GM19240 (cell line): ENCODE measurements around the gene KRT3.

ENCODE experiments used
- DNase-seq: peaks from one replicate; pipeline ENCODE4 v3.0.0; 2011; ENCODE audit warnings: low spot score; ENCODE audit not compliant: insufficient read length

KRT3 gene

DNA sequence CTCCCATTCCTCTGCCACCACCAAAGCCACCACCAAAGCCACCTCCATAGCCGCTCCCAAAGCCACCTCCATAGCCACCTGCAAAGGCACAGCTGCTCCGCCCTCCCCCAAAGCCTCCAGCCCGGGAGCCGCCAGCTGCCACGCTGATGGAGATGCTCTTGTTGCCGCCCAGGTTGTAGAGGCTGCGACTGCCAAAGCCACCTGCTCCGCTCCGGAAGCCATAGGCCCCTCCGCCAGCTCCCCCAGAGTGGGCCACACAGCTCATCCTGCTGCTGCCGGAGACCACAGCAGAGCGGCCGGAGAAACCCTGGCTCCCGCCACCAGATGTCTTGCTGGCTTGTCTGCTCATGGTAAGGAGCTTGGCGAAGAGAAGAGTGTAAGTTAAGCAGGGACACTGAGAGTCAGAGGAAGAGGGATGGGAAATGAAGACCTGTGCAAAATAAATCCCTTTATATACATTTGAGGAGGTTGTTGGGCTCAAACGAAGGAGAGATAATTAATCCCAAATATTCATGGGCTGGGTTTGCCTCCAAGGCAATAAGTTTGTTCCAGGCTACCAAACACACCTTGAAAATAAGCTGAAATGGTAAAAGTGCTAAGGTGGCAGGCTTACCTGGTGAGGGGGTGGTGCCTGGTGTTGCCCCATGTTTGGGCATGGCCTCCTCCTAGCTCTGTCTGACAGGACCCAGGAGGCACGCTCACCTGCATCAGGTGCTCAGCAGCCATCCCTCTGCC, at the start of gene KRT3:
KRT3 (minus strand) TSS at position 424 of the 735 bp plus-strand sequence; CDS start at position 349, 75 bp downstream.
- DNase-seq = no peak

DNA sequence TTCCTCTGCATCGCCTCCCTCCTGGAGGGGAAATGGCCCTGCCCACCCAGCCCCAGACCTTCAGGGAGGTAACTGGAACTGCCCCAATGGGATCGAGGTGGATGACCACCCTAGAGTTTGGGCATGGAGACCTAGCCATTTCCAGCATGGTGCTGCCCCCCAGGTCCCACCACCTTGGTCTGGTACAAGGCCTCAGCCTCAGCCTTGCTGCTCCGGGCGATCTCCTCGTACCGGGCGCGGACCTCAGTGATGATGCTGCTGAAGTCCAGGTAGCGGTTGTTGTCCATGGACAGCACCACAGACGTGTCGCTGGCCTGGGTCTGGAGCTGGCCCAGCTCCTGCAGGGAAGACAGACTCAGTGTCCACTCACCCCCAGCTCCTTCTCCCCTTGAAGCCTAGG, 48.5 kb upstream of the KRT3 start:
- DNase-seq = no peak

DNA sequence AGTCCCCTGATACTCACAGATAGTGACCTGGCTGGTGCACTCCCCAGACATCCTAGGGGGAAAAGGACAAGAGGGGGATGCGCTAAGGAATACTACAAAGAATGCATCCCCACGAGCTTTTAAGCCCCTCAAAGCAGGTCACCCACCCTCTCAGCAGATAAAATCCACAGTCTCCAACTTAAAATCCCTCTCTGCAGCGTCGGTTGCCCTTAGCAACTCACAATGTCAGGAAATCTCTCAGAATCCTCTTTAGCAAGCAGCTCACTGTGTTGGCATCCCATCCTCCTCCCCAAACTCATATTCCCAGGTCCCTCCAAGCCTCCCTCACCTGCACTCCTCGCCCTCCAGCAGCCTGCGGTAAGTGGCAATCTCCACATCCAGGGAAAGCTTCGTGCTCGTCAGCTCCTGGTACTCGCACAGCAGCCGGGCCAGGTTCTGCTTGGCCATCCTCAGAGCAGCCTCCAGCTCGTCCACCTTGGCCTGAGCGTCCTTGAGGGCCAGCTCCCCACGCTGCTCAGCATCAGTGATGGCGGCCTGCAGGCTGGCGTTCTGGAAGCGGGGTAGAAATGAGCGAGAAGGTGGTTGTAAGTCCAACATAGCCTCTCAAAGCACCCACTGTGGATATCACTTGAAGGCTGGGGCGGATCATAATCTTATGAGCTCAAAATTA, 43.7 kb upstream of the KRT3 start:
- DNase-seq = no peak

DNA sequence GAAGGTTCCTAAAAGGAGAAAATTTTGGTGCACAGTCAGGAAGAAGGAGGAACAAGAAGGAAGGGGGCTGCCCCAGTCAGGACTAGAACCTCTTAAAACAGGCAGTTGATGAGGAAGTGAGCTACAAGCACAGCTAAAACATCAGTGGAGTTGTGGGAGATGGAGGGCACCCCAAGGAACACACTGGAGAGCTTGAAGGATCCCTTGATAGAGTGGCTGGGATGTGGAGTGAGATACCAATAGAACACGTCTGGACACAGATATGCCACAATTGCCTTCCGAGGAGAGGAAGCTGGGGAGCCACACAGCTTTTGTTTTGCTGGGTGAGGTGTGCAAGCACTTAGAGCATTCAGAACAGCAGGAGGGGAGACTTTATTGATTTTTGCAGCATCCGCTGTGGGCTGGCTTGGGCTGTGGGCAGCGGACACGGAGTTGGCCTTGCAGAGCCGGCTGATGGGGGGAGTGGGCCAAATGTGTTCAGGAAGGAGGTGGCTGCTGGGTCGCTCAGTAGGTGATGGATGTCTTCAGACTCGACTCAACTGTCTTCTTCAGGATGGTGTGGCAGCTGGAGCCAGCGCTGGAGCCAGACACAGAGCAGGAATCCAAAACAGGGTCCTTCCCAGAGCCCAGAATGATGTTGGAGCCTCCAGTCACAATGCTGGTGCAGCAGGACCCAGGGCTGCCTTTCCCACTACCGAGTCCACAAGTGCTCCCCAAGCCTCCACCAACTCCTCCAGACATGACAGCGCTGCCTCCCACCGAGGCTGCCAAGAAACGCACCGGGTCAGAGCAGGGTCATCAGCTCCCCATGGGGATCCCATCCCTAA, 42.9 kb upstream of the KRT3 start:
- no peak for DNase-seq

DNA sequence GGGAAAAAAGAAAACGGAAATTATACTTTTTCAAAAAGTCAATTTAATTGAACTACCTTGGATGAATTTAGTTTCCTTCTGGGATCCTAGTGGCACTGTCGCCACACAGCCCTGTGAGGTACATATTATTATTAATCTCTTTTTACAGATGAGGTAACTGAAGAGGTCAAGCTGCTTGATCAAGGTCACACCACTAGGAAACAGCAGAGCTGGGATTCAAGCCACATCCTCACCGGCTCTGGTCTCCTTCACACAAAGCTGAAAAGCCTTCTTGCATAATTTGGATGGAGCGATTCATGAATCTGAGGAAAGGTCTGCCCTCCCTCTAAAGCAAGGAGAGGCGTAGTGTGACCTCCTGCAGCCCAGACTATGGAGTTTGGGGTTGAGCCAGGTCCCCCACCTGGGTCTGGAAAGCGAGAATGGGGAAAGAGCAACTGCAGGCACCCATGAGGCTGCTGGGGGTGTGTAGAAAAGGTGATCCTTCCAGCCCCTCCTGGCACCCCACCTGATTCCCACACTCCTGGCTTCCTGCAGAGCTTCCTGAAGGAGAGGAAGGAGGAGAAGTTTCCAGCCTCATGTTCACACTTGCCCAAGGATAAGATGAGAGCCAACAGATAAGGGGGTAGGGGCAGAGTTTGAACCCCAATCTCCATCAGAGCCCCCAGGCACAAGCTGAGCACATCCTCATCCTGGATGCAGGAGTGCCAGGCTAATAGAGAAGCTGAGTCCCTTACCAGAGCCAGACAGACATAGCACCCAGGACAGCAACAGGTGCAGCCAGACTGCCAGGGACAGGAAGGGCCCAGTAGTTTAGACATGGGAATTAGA, 42.1 kb upstream of the KRT3 start:
- no peak for DNase-seq

DNA sequence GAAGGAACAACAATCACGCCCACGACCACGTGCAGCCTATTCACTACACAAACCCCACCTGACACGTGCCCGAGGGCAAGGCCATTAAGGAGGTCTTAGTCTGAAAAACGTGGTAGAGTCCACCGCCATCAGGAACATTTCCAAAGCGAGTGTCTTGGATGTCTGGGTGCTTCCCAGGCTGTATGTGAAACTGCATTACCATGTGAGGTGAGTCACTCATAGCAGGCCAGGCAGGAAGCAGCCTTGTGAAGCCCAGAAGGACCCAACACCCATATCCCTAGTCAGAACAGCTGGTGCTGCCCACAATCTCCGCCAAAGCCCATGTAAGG, 41.5 kb upstream of the KRT3 start:
- no peak for DNase-seq

DNA sequence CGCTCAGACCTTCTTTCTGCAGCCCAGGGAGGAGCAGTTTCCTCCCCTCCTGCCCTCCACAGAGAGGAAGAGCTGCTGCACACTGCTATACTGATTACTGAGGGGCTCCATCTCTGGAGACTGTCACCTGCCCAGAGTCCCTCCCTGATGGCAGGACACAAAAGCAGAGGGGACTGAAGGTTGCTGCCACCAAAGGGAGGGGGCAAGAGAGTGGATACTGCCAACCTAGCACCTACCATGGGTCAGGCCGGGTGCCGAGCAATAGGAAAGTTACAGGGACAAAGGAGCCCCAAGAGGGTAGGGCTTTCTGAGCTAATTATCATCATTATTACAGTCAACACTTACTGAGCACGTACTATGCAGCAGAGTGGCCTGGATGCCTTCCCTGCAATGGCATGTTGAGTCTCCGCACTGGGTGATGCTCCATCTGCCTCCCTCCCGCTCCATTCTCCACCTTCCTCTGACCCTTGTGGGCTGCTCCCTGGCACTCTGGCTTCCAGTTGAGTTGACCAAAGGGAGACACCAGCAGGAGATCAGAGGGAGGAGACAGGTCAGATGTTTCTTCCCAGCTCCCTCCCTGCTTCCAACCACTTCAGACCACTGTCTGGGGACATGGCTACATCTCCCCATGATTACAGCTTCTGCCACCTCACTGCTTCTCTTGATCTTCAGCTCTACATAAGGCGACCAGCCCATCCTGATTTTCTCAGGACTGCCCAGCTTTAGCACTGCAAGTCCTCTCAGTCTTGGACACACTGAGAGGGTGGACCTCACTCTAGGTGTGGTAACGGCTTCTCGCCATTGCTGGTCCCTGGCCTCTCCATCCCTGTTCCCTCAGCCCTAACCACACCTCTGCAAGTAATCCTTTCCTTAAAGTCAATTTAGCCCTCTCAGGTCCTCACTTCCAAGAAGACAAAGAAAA, 40.8 kb upstream of the KRT3 start:
- DNase-seq = no peak

DNA sequence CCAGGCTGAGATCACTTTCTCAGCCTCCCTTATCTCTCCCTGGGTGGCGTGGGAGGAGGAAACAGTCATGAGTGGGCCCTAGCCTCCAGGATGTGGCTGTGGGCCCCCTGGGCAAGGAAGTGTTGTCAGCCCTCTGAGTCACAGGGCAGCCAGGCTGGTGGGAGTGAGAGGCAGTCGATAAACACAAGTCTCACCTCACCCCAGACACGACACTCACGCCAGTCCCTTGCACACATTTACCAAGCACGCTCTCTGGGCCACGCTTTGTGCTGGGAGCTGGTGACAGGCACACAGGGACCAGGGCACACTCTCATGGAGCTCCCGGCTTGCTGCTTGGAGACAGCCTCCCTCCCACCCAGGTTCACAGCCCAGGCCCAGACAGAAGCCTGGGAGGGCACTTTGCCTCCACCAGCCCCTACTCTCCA, 40.1 kb upstream of the KRT3 start:
- no peak for DNase-seq

DNA sequence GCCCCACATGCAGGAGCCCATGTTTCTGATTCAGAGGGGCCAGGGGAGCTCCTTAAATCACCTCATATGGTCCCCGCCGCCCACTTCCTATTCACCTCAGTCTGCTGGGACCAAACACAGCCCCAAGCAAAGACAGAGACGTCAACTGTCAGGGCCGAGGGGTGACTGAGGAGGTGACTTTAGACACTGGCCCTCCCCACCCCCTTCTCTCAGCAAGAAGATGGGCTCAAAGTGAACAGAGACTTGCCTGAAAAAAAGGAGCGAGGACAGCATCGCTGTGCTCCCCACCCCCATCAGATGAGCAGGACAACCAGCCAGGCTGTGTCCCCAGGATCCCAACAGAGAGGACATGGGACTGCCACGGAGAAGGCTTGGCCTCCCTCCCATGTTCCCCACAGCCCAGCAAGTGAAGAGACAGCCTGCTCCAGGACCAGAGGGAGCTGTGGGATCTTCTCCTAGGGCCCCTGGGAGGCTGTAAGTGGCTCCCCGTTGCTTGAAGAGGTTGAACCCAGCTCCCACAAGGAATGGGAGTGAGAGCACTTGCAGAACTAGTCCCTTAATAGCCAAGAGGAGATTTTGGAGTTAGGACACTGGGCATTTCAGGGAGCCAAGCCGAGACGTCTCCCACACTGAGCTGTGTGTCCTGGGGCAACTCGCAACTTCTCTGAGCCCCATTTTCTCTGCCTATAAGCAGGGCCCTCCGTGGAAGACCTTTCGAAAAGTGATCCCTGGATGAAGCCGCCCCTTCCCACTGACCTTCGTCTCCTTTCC, 39.5 kb upstream of the KRT3 start:
- DNase-seq = no peak

DNA sequence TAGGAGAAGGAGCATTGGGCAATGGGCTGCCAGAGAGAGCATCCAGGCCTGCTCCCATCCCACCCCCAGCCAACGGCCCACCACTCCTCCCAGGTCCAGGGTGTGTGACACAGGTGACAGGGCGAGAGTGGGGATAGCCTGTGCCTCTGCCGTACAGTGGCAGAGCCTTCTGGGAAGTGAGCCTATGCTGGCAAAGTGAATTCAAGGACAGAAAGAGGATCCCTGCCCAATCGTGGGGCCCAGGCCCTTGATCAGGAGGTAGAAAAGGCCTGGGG, 38.7 kb upstream of the KRT3 start:
- no peak for DNase-seq

DNA sequence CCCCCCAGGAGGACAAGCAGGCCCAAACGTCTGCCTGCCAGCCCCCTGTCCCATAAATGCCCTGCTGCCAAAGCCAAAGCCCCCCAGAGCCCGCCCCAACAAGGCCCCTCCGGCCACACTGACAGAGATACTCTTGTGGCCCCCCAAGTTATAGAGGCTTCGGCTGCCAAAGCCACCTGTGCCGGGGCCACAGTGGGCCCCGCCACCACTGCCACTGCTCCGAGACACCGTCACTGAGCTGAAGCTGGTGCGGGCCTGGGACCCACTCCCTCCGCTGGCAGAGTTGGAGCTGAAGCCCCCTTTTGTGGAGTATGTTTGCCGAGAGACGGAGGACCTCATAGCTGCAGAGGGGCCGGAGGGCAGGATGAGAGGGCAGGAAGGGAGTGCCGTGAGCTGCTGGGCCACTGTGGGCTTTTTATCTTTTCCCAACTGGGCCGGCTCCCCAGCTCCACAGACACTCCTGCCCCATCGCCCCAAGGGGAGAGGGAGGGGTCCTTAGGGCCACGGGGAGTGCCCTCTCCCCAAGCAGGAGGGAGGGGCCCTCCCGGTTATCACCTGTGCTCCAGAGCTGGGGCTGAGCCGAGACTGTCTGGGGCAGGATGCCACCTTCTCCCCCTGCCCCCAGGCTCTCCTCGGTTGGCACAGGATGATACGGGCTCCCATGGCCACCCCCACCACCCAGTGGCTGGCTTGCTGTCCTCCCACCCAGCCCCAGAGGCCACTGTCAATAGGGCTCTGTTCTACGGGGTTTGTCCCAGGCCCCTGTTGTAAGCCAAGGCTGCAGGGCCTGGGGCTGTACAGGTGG, 38.2 kb upstream of the KRT3 start, which contains the start of gene KRT79:
KRT79 (minus strand) TSS at position 390 of the 805 bp plus-strand sequence; CDS start at position 339, 51 bp downstream.
- no peak for DNase-seq

DNA sequence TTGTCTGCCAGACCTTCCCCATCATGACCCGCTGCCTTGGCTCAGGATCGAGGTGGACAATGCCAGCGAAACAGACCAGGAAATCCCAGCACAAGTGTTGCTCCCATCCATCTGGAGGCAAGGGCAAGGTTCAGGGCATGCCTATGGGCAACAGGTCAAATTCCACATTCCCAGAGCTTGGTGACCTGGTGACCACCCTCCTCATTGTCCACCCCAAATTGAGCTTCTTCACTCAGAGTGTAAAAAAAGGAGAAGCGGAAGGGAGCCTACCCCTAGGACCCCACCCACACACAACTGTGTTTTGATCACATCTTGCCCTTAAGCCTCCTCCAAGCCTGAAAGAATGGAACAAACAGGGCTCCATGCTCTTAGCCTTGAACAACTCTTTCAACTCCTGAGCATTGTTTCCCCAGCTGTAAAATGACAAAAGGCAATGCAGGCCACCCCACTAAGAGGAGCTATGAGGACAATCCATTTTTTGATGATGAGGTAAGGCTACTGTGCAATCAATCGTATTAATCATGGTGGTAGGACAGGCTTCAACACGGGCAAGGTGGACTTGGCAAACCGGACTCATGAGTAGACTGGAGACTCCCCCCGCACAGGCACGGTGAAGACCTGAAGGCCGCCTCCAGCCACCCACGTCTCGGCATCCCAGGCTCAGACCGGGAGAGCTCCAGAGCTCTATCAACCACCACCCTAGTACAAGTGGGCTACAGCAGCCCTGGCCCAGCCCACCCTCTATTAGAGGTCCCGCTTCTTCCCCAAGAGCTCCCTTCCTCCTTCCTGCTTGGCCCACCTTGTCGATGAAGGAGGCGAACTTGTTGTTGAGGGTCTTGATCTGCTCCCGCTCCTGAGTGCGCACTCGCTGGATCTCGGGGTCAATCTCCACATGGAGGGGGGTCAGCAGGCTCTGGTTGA, 37.3 kb upstream of the KRT3 start:
- DNase-seq = no peak

DNA sequence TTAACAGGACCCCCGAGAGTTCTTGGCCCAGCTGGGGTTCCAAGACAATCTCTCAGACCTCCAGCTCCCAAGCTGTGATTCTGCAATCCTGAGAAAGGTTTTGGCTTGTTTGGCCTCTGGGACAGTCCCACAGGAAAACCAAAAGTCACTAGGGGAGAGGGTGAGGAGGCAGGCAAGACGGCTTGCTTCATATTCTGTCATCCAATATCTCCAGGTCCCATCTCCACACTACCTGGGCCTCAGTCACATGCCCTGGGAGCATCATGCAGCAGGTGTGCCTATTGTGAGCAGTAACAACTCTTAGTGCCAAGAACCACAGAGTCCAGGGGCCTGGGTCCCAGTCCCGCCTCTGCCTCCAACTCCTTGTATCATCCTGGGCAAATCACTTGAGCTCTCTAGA, 36.5 kb upstream of the KRT3 start:
- no peak for DNase-seq

DNA sequence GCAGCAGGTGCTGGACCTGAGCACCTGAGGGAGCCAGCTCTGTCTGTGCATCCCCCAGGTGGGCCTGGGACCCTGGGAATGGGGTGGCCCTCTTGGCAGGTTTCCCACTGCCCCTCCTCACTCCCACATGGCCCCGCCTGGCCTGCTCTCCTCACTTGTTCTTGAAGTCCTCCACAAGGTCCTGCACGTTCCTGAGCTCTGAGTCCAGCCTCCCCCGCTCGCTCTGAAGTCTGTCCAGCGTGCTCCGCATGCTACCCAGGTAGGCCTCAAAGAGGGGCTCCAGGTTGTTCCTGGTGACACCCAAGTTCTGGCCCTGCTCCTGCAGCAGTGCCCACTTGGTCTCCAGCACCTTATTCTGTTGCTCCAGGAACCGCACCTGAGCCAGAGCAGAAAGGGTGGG, 35.3 kb upstream of the KRT3 start:
- DNase-seq = no peak

DNA sequence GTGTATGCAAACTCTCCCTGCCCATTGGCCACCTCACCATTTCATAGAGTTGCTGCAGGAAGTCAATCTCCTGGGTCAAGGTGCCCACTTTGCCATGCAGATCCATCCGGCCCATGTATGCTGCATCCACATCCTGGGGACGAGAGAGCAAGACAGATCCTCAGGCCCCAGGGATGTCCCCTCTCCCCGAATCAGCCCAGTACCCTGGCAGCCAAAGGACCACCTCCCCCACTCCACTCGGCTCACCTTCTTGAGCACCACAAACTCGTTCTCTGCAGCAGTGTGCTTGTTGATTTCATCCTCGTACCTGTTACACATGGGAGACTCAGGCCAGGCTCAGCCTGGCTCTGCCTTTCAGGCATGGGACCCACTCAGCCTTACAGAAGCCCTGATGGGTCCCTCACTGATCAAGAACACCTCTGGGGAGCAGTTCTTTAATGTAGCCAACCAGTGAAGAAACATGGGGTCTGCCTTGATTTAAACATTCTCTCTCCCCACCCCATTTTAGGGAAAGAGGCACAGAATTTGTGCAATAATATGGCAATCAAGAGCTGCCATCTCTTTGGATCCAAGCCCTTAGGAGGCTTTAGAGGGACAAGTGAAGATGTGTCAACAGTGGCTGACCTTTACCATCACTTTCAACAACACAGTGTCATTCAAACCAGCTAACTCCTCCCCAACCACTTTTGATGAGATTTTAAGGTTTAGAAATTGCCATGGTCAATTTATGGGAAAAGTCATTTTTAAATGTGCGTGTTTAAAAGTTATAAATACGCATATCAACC, 34.3 kb upstream of the KRT3 start:
- DNase-seq = no peak

DNA sequence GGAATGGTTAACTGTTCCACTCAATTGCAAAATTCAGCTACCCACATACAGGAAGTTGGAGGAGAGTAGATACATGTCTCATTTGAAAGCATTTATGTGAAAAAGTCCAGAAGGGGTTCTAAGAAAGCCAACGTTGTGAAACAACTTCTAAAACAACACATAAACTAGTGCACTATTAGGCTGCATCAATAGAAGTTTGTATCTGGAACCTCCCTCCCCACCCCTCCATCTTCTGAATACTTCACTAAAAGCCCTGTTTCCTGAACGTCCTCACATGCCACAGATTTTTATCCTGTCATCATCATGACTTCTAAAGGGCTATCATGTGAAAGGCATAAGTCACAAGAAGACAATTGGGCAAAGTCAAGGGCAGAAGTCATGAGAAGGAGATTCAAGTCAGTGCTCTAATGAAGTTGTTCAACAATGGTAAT, 32.7 kb upstream of the KRT3 start:
- DNase-seq = no peak

DNA sequence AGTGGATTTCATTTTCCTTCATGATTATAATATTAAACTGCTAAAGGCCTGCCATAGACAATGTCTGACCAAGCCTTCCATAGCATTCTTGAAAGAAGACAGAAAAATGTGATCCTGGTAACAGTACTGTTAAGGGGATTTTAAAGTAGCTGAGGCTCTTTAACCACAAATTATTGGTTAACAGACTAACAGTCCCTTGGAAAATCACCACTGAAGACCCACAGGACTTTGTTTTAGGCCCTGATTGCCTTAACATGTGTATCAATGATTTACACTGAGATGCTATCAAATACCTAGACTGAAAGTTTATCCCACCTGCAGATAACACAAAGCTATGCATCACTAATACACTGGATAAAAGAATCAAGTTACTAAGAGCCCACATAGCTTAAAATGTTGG, 32.2 kb upstream of the KRT3 start:
- no peak for DNase-seq
